ENCODE results near the gene TRABD. TPM values are rescaled to one million over a fixed set of nuclear protein-coding genes. Genes with fewer than 3 reads are reported as not detected.
"Not testable (repeated sequence)": the region's sequence is repeated elsewhere in the genome, so short reads cannot be mapped to it uniquely, and the experiment has no call there.

The TRABD gene
- total RNA-seq, 2 donors from 2014 or later: 12.3 to 20.0 TPM

GRCh38 chr22:50203288-50203687, 17.6 kb downstream of the TRABD start:
- H3K27me3 ChIP-seq: no peaks in the 10 kb centered on the region
- H3K4me3 ChIP-seq: no peak overlapping the region
- peaks cover 17% of the 10 kb centered on the region for H3K36me3 ChIP-seq
- no peak for TF ChIP-seq CTCF (IDR thresholded peaks at IDR 0.05)
- H3K27ac ChIP-seq: no peak overlapping the region
- H3K4me1 ChIP-seq: peaks cover 0 to 42% of the 10 kb centered on the region in 2 donors
- DNase-seq (ENCODE audit: low spot score): no peak
- no peaks in the 10 kb centered on the region for H3K9me3 ChIP-seq

GRCh38 chr22:50204571-50204970, 18.9 kb downstream of the TRABD start:
- Histone ChIP-seq H3K27ac (no peak overlapping the region), H3K4me1 (peaks cover 0 to 44% of the 10 kb centered on the region in 2 donors)

DNA sequence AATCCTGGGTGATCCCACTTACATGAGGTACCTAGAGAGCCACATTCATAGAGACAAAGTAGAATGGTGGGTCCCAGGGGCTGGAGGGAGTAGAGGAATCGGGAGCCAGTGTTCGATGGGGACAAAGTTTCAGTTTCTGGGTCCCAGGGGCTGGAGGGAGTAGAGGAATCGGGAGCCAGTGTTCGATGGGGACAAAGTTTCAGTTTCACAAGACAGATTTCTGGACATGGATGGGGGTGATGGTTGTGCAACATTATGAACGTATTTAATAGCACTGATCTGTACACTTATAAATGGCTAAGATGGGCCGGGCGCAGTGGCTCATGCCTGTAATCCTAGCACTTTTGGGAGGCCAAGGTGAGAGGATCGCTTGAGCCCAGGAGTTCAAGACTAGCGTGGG, 19.3 kb downstream of the TRABD start:
- not testable (repeated sequence) for H3K9me3 ChIP-seq; H3K27me3 ChIP-seq; DNase-seq (ENCODE audit: low spot score); H3K27ac ChIP-seq; H3K4me3 ChIP-seq
- Histone ChIP-seq H3K36me3 (peaks cover 14% of the 10 kb centered on the region), H3K4me1 (peaks cover 0 to 43% of the 10 kb centered on the region in 2 donors)

More at GRCh38 chr22:50204571-50204970, 18.9 kb downstream of the TRABD start:
- Histone ChIP-seq H3K36me3 (peaks cover 14% of the 10 kb centered on the region), H3K9me3 (no peaks in the 10 kb centered on the region), H3K4me3 (no peak overlapping the region), H3K27me3 (no peaks in the 10 kb centered on the region)
- TF ChIP-seq CTCF (IDR thresholded peaks at IDR 0.05): no peak
- no peak for DNase-seq (ENCODE audit: low spot score)

GRCh38 chr22:50205781-50206569, 20.3 kb downstream of the TRABD start:
- H3K4me3 ChIP-seq: no peak overlapping the region
- no peak for DNase-seq (ENCODE audit: low spot score)
- H3K9me3 ChIP-seq: no peaks in the 10 kb centered on the region
- peaks cover 0 to 42% of the 10 kb centered on the region in 2 donors for H3K4me1 ChIP-seq
- TF ChIP-seq CTCF (IDR thresholded peaks at IDR 0.05): no peak
- peaks cover 21% of the 10 kb centered on the region for H3K36me3 ChIP-seq
- no peaks in the 10 kb centered on the region for H3K27me3 ChIP-seq
- H3K27ac ChIP-seq: peak overlapping the region; percentile 76 to 79

- Histone ChIP-seq H3K4me1 (peaks cover 0 to 42% of the 10 kb centered on the region in 2 donors), H3K9me3 (no peaks in the 10 kb centered on the region), H3K36me3 (peaks cover 25% of the 10 kb centered on the region), H3K27ac (peak overlapping the region; percentile 76 to 79), H3K4me3 (no peak overlapping the region), H3K27me3 (no peaks in the 10 kb centered on the region)
- peak in 1 of 2 donors; percentile 72 for TF ChIP-seq CTCF (IDR thresholded peaks at IDR 0.05)
- DNase-seq (ENCODE audit: low spot score): peak; percentile 87
Measured at GRCh38 chr22:50206599-50206998, 20.9 kb downstream of the TRABD start.

GRCh38 chr22:50207383-50208140, 21.8 kb downstream of the TRABD start:
- DNase-seq (ENCODE audit: low spot score): no peak
- Histone ChIP-seq H3K36me3 (peaks cover 29% of the 10 kb centered on the region), H3K4me3 (no peak overlapping the region), H3K27me3 (no peaks in the 10 kb centered on the region), H3K9me3 (no peaks in the 10 kb centered on the region), H3K27ac (peak overlapping the region; percentile 76 to 79), H3K4me1 (peaks cover 0 to 33% of the 10 kb centered on the region in 2 donors)
- no peak for TF ChIP-seq CTCF (IDR thresholded peaks at IDR 0.05)
